Karpas-422 (cell line): ENCODE results near the gene HOXB13. TPM values are rescaled to one million over a fixed set of nuclear protein-coding genes. Genes with fewer than 3 reads are reported as not detected.

Source experiments
- DNase-seq: peaks from one replicate; pipeline ENCODE4 v3.0.0-alpha.2; 2015
- H2AFZ ChIP-seq: fragments of 200-600 bp; sonication (generic); 2 replicates; pipeline ENCODE4 v1.6.1; 2014; ENCODE audit warnings: antibody characterized with exemption, low read length, mixed read lengths
- H3K27ac ChIP-seq: fragments of 200-600 bp; sonication (generic); 2 replicates; pipeline ENCODE4 v1.5.1; 2014; ENCODE audit warnings: mild to moderate bottlenecking, low read length, moderate library complexity
- H3K27me3 ChIP-seq: fragments of 200-600 bp; sonication (generic); 2 replicates; pipeline ENCODE4 v1.6.1; 2014; ENCODE audit warnings: low read length, mixed read lengths
- H3K36me3 ChIP-seq: fragments of 200-600 bp; sonication (generic); 2 replicates; pipeline ENCODE4 v1.6.1; 2014; ENCODE audit warnings: low read length, mixed read lengths; ENCODE audit not compliant: insufficient read depth
- H3K4me1 ChIP-seq: fragments of 200-600 bp; sonication (generic); 2 replicates; pipeline ENCODE4 v1.6.1; 2014; ENCODE audit warnings: mild to moderate bottlenecking, low read length, mixed read lengths
- H3K4me2 ChIP-seq: fragments of 200-600 bp; sonication (generic); 2 replicates; pipeline ENCODE4 v1.6.1; 2014; ENCODE audit warnings: low read length, low read depth, mild to moderate bottlenecking; ENCODE audit not compliant: poor library complexity, severe bottlenecking
- H3K4me3 ChIP-seq: fragments of 200-600 bp; sonication (generic); 2 replicates; pipeline ENCODE4 v1.5.1; 2014; ENCODE audit warnings: mild to moderate bottlenecking, antibody characterized with exemption, low read length, mixed read lengths
- H3K79me2 ChIP-seq: fragments of 200-600 bp; sonication (generic); 2 replicates; pipeline ENCODE4 v1.6.1; 2014; ENCODE audit warnings: mild to moderate bottlenecking, low read length, mixed read lengths
- H3K9ac ChIP-seq: fragments of 200-600 bp; sonication (generic); 2 replicates; pipeline ENCODE4 v1.6.0; 2014; ENCODE audit warnings: low read length
- H3K9me2 ChIP-seq: fragments of 200-600 bp; sonication (generic), shearing (Covaris generic); replicated peaks from 2 replicates; pipeline ENCODE4 v1.6.0; 2014; ENCODE audit warnings: mild to moderate bottlenecking, low read length, moderate library complexity; ENCODE audit not compliant: insufficient read depth
- H3K9me3 ChIP-seq: fragments of 300-700, 200-600 bp; sonication (generic); 2 replicates; pipeline ENCODE4 v1.6.1; 2014; ENCODE audit warnings: low read length, mixed read lengths
- H4K20me1 ChIP-seq: fragments of 200-600 bp; sonication (generic); 2 replicates; pipeline ENCODE4 v1.6.1; 2014; ENCODE audit warnings: mild to moderate bottlenecking, antibody characterized with exemption, low read length, low read depth; ENCODE audit not compliant: insufficient read depth
- small RNA-seq: library from RNA; depleted of rRNA; stranded (forward); fragments of <200 nt; gene quantifications from one replicate; pipeline ENCODE3, GENCODE V24; 2014
- total RNA-seq: library from RNA; depleted of rRNA; stranded (reverse); fragments of >200 nt; shearing (Covaris generic); gene quantifications from 2 replicates; pipeline ENCODE4 v1.2.3, GENCODE V29; 2014; ENCODE audit warnings: low replicate concordance; rRNA removed

HOXB13 gene
- total RNA-seq, 1 experiment from 2014 or later: not detected

- no peaks in the 10 kb centered on the region for H3K9me2 ChIP-seq
- H3K27me3 ChIP-seq: no peaks in the 10 kb centered on the region
- no peak overlapping the region for H2AFZ ChIP-seq
- no peaks in the 10 kb centered on the region for H3K36me3 ChIP-seq
- H4K20me1 ChIP-seq: no peaks in the 10 kb centered on the region
- no peak overlapping the region for H3K4me2 ChIP-seq
- no peaks in the 10 kb centered on the region for H3K9me3 ChIP-seq
- H3K9ac ChIP-seq: no peak overlapping the region
- peak; percentile 84 for DNase-seq
- H3K4me3 ChIP-seq: no peak overlapping the region
- no peaks in the 10 kb centered on the region for H3K79me2 ChIP-seq
- H3K27ac ChIP-seq: no peak overlapping the region
- H3K4me1 ChIP-seq: no peaks in the 10 kb centered on the region
Observed at GRCh38 chr17:48678141-48678971, 50.2 kb downstream of the HOXB13 start.

- Histone ChIP-seq H3K9me3 (no peaks in the 10 kb centered on the region), H3K27me3 (no peaks in the 10 kb centered on the region), H3K9me2 (no peaks in the 10 kb centered on the region), H3K4me1 (no peaks in the 10 kb centered on the region), H3K79me2 (no peaks in the 10 kb centered on the region), H2AFZ (no peak overlapping the region), H3K9ac (no peak overlapping the region), H3K4me3 (no peak overlapping the region), H3K4me2 (no peak overlapping the region), H3K27ac (no peak overlapping the region), H4K20me1 (no peaks in the 10 kb centered on the region), H3K36me3 (no peaks in the 10 kb centered on the region)
- no peak for DNase-seq
Observed at GRCh38 chr17:48676963-48677558, 51.5 kb downstream of the HOXB13 start.

Small RNA genes within 50 kb of the gene (small RNA-seq; reads per million reads assigned to genes)
- gene AC091179.2 (not detected), gene COX6B1P2 (not detected), gene MIR3185 (not detected), gene RF02132 (not detected), gene RF02133 (not detected), gene RN7SL125P (not detected)

Other genes starting within 250 kb of the HOXB13 start
- not detected in 2 replicates for gene HOXB1, start 197.7 kb downstream of the HOXB13 start, total RNA-seq
- gene HOXB2, start 183.6 kb downstream of the HOXB13 start, total RNA-seq: not detected in 2 replicates
- 4.3 and 6.6 TPM in 2 replicates for gene HOXB4, start 150.4 kb downstream of the HOXB13 start, total RNA-seq
- 0.97 and 6.6 TPM in 2 replicates for gene HOXB3, start 138.5 kb downstream of the HOXB13 start, total RNA-seq
- gene HOXB5, start 135.0 kb downstream of the HOXB13 start, total RNA-seq: not detected in 2 replicates
- 0.48 and 0.65 TPM in 2 replicates for gene HOXB6, start 123.8 kb downstream of the HOXB13 start, total RNA-seq
- gene HOXB7, start 117.7 kb downstream of the HOXB13 start, total RNA-seq: 9.7 and 12.1 TPM in 2 replicates
- 4.2 TPM in 1 of 2 replicates, not detected in the other for gene HOXB8, start 113.5 kb downstream of the HOXB13 start, total RNA-seq
- 0.82 and 3.1 TPM in 2 replicates for gene HOXB9, start 102.4 kb downstream of the HOXB13 start, total RNA-seq
- gene PRAC1, start 6.2 kb downstream of the HOXB13 start, total RNA-seq: not detected in 2 replicates
- gene PRAC2, start 5.6 kb downstream of the HOXB13 start, total RNA-seq: not detected in 2 replicates
- not detected in 2 replicates for gene TTLL6, start 88.5 kb upstream of the HOXB13 start, total RNA-seq
- gene CALCOCO2, start 102.3 kb upstream of the HOXB13 start, total RNA-seq: 21.8 and 29.7 TPM in 2 replicates
- 120 and 167 TPM in 2 replicates for gene ATP5MC1, start 164.0 kb upstream of the HOXB13 start, total RNA-seq
- 43.8 and 47.1 TPM in 2 replicates for gene UBE2Z, start 179.7 kb upstream of the HOXB13 start, total RNA-seq
- gene SNF8, start 216.1 kb upstream of the HOXB13 start, total RNA-seq: 56.0 and 165 TPM in 2 replicates
- gene GIP, start 239.8 kb upstream of the HOXB13 start, total RNA-seq: not detected in 2 replicates